Measurements from ENCODE around the gene ZDHHC3.
"Not testable (repeated sequence)": the region's sequence is repeated elsewhere in the genome, so short reads cannot be mapped to it uniquely, and the experiment has no call there.

Gene ZDHHC3

GRCh38 chr3:44995142-44995770 lies 19.3 kb upstream of the ZDHHC3 start:
- no peak for DNase-seq (ENCODE audit: low read depth)

- DNase-seq (ENCODE audit: low read depth) = no peak
These were observed 17.7 kb upstream of the ZDHHC3 start for GRCh38 chr3:44993471-44994205.

GRCh38 chr3:44992555-44993470 lies 16.8 kb upstream of the ZDHHC3 start:
- DNase-seq (ENCODE audit: low read depth) = no peak

GRCh38 chr3:44991326-44991725 lies 15.4 kb upstream of the ZDHHC3 start:
- DNase-seq (ENCODE audit: low read depth) = no peak

- DNase-seq (ENCODE audit: low read depth) = no peak
These were observed 13.8 kb upstream of the ZDHHC3 start for GRCh38 chr3:44989636-44990373.

GRCh38 chr3:44989141-44989540 lies 13.2 kb upstream of the ZDHHC3 start:
- no peak for DNase-seq (ENCODE audit: low read depth)

GRCh38 chr3:44988073-44988472 lies 12.1 kb upstream of the ZDHHC3 start:
- DNase-seq (ENCODE audit: low read depth) = no peak

- no peak for DNase-seq (ENCODE audit: low read depth)
These were observed 11.4 kb upstream of the ZDHHC3 start for GRCh38 chr3:44987332-44987731.

GRCh38 chr3:44986330-44986729 lies 10.4 kb upstream of the ZDHHC3 start:
- DNase-seq (ENCODE audit: low read depth) = not testable (repeated sequence)

GRCh38 chr3:44984335-44984734 lies 8.4 kb upstream of the ZDHHC3 start:
- no peak for DNase-seq (ENCODE audit: low read depth)

GRCh38 chr3:44983484-44983941 lies 7.5 kb upstream of the ZDHHC3 start:
- no peak for DNase-seq (ENCODE audit: low read depth)

- no peak for DNase-seq (ENCODE audit: low read depth)
These were observed 6.8 kb upstream of the ZDHHC3 start for GRCh38 chr3:44982817-44983216.

- DNase-seq (ENCODE audit: low read depth) = no peak
These were observed 5.8 kb upstream of the ZDHHC3 start for GRCh38 chr3:44981751-44982150.

GRCh38 chr3:44981220-44981619 lies 5.2 kb upstream of the ZDHHC3 start:
- DNase-seq (ENCODE audit: low read depth) = no peak

GRCh38 chr3:44974416-44974815 lies 1.6 kb downstream of the ZDHHC3 start:
- DNase-seq (ENCODE audit: low read depth) = no peak

- DNase-seq (ENCODE audit: low read depth) = no peak
These were observed 5.0 kb downstream of the ZDHHC3 start for GRCh38 chr3:44970926-44971490.

GRCh38 chr3:44969828-44970179 lies 6.2 kb downstream of the ZDHHC3 start:
- no peak for DNase-seq (ENCODE audit: low read depth)

- DNase-seq (ENCODE audit: low read depth) = no peak
These were observed 6.7 kb downstream of the ZDHHC3 start for GRCh38 chr3:44969154-44969827.

GRCh38 chr3:44968447-44968858 lies 7.5 kb downstream of the ZDHHC3 start:
- no peak for DNase-seq (ENCODE audit: low read depth)

GRCh38 chr3:44966795-44967278 lies 9.1 kb downstream of the ZDHHC3 start:
- DNase-seq (ENCODE audit: low read depth) = no peak

GRCh38 chr3:44965165-44965564 lies 10.8 kb downstream of the ZDHHC3 start:
- no peak for DNase-seq (ENCODE audit: low read depth)
